8988T (cell line): Measurements from ENCODE around the gene NCOA6.
"Not testable (repeated sequence)": the region's sequence is repeated elsewhere in the genome, so short reads cannot be mapped to it uniquely, and the experiment has no call there.

Source experiments
- DNase-seq: peaks from one replicate; pipeline ENCODE4 v3.0.0; 2011

NCOA6 gene

GRCh38 chr20:34717230-34718095 is 108.0 kb downstream of the NCOA6 start:
- DNase-seq = no peak

- DNase-seq = no peak
Observed at GRCh38 chr20:34716921-34717229, 108.6 kb downstream of the NCOA6 start.

- no peak for DNase-seq
Observed at GRCh38 chr20:34715384-34715783, 110.1 kb downstream of the NCOA6 start.

GRCh38 chr20:34713944-34714515 is 111.4 kb downstream of the NCOA6 start:
- not testable (repeated sequence) for DNase-seq

- DNase-seq = peak; percentile 78
Observed at GRCh38 chr20:34713194-34713943, 112.1 kb downstream of the NCOA6 start.

GRCh38 chr20:34712525-34713192 is 112.8 kb downstream of the NCOA6 start:
- DNase-seq = no peak

- no peak for DNase-seq
Observed at GRCh38 chr20:34711813-34712430, 113.5 kb downstream of the NCOA6 start.

- no peak for DNase-seq
Observed at GRCh38 chr20:34710861-34711574, 114.4 kb downstream of the NCOA6 start.

GRCh38 chr20:34710568-34710839 is 114.9 kb downstream of the NCOA6 start:
- DNase-seq = no peak

- peak; percentile 92 for DNase-seq
Observed at GRCh38 chr20:34709831-34710567, 115.5 kb downstream of the NCOA6 start.

- DNase-seq = peak; percentile 98
Observed at GRCh38 chr20:34709044-34709830, 116.2 kb downstream of the NCOA6 start.

GRCh38 chr20:34708621-34709043 is 116.8 kb downstream of the NCOA6 start:
- DNase-seq = peak; percentile 76

- no peak for DNase-seq
Observed at GRCh38 chr20:34706912-34707784, 118.3 kb downstream of the NCOA6 start.

- no peak for DNase-seq
Observed at GRCh38 chr20:34706302-34706875, 119.1 kb downstream of the NCOA6 start.

- no peak for DNase-seq
Observed at GRCh38 chr20:34705397-34706301, 119.8 kb downstream of the NCOA6 start.

- DNase-seq = no peak
Observed at GRCh38 chr20:34705008-34705396, 120.4 kb downstream of the NCOA6 start.

GRCh38 chr20:34704177-34705007 is 121.1 kb downstream of the NCOA6 start, which contains the start of gene TP53INP2:
Gene TP53INP2, plus strand, starts transcription at chr20:34704344. Its CDS starts 4,396 bp downstream, at chr20:34708740.
- DNase-seq = peak; percentile 83
